Astrocyte of the spinal cord (primary cell): ENCODE results near the gene KCND3.

Source experiments
- DNase-seq: peaks from one replicate; pipeline ENCODE4 v3.0.0; 2011; ENCODE audit warnings: low read depth, low spot score
- H3K4me3 ChIP-seq: 2 replicates; pipeline ENCODE4 v1.5.1; 2011; ENCODE audit warnings: low read depth, mild to moderate bottlenecking, low read length, moderate library complexity
- CTCF ChIP-seq: IDR thresholded peaks from 2 replicates; pipeline ENCODE4 v1.5.1; 2012; ENCODE audit warnings: low read depth, mild to moderate bottlenecking, low read length, inconsistent platforms
- in situ Hi-C: cut with HindIII; loops from 2 replicates; pipeline ENCODE4 v1.10.0; 2017; ENCODE audit warnings: low sequenced_read_pairs

The KCND3 gene

GRCh38 chr1:111982428-111982827, 7.0 kb downstream of the KCND3 start:
- in situ Hi-C loops = no loop called here
- no peak overlapping the region for H3K4me3 ChIP-seq
- DNase-seq = no peak
- TF ChIP-seq CTCF = no peak

- no peak for DNase-seq
- no peak for TF ChIP-seq CTCF
- in situ Hi-C loops = no loop called here
- no peak overlapping the region for H3K4me3 ChIP-seq
These were observed 7.6 kb downstream of the KCND3 start for GRCh38 chr1:111981871-111982270.

- no peak for TF ChIP-seq CTCF
- in situ Hi-C loops = no loop called here
- no peak for DNase-seq
- H3K4me3 ChIP-seq = no peak overlapping the region
These were observed 8.4 kb downstream of the KCND3 start for GRCh38 chr1:111981090-111981489.

- no peak for DNase-seq
- TF ChIP-seq CTCF = no peak
- no peak overlapping the region for H3K4me3 ChIP-seq
- in situ Hi-C loops = no loop called here
These were observed 8.8 kb downstream of the KCND3 start for GRCh38 chr1:111980686-111981085.

- in situ Hi-C loops = no loop called here
- no peak overlapping the region for H3K4me3 ChIP-seq
- TF ChIP-seq CTCF = no peak
- no peak for DNase-seq
These were observed 10.8 kb downstream of the KCND3 start for GRCh38 chr1:111978695-111979094.

- no peak for DNase-seq
- no peak overlapping the region for H3K4me3 ChIP-seq
- TF ChIP-seq CTCF = no peak
- in situ Hi-C loops = no loop called here
These were observed 12.1 kb downstream of the KCND3 start for GRCh38 chr1:111977378-111977777.

- no peak for DNase-seq
- no peak for TF ChIP-seq CTCF
- in situ Hi-C loops = no loop called here
- no peak overlapping the region for H3K4me3 ChIP-seq
These were observed 12.6 kb downstream of the KCND3 start for GRCh38 chr1:111976842-111977241.
